ENCODE data around the gene COL16A1.

The COL16A1 gene

DNA sequence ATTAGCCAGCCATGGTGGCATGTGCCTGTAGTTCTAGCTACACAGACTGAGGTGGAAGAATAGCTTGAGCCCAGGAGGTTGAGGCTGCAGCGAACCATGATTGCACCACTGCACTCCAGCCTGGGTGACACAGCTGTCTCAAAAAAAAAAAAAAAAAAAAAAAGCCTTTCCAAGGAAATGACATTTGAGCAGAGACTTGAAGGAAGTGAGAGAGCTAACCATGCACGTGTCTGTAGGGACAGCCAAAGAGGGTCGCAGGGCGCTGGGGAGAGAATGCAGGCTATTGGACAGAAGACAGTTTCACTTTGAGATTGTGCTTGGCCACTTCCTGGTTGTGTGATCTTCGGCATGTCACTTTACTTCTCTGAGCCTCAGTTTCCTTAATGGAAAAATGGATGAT is 79.5 kb downstream of the COL16A1 start:
- no peak for DNase-seq (ENCODE audit: low spot score)

DNA sequence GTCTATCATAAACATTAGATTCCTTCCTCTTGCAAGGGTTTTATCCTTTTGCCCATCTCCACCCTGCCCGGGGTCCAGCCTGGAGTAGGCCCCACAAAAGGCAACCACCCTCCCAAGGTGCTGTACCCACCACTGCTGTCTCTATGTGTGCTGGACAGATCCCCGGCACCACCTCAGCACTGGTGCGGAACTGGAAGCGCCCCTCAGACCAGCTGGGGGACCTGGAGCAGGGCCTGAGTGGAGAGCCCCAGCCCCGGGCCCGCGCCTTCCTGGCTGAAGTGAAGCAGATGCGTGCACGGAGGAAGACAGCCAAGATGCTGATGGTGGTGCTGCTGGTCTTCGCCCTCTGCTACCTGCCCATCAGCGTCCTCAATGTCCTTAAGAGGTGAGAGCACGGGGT is 80.5 kb downstream of the COL16A1 start:
- no peak for DNase-seq (ENCODE audit: low spot score)

DNA sequence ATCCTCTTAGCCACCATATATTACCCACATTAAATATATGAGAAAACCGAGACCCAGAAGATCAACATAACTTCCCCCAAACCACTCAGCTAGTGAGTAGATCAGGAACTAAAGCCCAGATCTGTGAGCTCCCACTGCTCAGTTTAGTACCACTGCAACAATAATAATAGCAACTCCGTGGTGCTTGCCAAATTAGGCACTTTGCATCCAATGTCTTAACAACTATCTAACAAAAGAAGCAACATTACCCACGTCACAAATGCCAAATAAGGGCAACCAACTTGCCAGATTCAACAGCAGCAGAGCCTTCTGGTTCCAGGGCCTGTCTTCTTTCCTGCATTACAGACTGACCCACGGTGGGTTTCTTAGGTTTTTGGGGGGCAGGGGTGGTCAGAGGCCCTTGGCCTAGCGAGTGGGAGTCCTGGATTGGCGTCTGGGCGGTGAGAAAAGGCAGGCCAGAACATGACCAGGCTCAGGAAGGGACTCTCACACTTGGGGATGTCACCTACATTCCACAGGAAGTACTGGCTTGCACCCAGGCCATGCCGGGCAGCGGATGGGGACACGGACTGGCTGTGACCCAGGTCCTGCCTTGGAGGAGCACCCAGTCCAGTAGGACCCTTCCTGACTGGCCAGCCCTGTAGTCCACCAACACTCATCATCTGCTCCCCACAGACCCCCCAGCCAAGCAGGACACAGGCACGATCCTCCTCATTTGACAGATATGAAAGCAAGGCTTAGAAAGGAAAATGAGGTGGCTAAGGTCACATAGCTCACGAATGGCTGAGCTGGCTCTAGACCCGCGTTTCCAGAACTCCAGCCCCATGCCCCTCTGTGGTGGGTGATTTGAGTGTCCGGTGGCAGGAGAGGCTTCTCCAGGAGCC is 81.7 kb downstream of the COL16A1 start:
- no peak for DNase-seq (ENCODE audit: low spot score)

DNA sequence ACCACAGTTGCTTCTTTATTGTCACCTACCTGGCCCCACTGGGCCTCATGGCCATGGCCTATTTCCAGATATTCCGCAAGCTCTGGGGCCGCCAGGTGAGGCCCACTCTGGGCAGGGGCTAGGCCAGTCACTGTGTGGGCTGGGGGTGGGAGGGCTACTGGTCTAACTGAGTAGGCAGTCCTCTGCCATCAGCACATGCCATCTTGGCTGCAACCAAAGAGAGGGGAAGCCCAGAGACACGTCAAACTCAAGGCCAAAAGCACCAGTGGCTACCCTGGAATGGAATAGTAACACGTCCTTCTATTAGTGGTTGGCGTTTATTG is 82.4 kb downstream of the COL16A1 start:
- no peak for DNase-seq (ENCODE audit: low spot score)

DNA sequence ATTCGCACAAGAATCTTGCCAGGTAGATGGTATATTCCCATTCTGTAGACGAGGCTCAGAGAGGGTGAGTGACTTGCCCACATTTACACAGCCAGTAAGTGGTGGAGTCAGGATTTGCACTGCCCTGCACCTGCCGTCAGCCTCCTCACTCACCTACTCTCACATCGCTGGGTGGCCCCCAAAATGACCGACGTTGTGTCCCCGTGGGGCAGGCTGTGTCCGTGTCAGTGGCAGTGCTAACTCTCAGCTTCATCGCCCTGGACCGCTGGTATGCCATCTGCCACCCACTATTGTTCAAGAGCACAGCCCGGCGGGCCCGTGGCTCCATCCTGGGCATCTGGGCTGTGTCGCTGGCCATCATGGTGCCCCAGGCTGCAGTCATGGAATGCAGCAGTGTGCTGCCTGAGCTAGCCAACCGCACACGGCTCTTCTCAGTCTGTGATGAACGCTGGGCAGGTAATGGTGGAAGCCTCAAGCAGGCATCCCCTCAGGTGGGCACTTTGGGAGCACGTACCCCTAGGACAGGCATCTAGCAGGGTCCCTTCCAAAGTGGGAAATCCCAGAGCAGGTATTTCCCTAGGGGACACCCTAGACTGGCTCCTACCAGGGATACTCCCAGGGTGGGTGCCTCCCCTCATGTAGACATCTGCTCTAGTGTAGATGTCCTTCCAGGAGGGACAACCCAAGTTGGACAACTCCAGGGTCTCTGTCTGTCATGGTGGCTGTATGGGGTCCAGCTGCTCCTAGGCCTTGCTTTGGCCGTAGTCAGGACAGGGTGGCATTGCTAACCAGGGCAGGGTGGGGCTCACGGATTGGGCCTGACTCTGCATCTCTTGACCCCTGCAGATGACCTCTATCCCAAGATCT is 83.0 kb downstream of the COL16A1 start:
- DNase-seq (ENCODE audit: low spot score): no peak

DNA sequence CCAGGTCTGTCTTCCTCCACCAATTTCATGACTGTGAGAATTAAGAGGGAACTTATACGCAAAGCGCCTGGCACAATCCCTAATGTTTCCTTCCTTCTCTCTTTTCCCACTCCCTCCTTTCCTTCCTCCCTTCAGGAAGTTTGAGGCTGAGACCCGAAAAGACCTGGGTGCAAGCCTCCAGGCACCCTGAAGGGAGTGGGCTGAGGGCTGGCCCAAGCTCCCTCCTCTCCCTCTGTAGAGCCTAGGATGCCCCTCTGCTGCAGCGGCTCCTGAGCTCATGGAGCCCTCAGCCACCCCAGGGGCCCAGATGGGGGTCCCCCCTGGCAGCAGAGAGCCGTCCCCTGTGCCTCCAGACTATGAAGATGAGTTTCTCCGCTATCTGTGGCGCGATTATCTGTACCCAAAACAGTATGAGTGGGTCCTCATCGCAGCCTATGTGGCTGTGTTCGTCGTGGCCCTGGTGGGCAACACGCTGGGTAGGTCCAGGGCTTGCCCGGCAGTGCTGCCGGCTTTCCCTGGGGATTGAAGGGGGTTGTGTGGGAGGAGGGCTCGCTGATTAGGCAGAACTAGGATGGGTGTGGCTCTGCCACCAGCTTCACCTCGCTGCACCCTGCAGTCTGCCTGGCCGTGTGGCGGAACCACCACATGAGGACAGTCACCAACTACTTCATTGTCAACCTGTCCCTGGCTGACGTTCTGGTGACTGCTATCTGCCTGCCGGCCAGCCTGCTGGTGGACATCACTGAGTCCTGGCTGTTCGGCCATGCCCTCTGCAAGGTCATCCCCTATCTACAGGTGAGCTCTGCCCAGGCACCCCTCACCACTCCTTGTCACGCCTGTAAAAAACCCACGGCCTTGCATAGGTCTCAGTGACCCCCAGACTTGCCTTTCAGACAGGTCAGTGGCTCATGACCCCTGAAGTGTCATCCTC is 84.6 kb downstream of the COL16A1 start:
- no peak for DNase-seq (ENCODE audit: low spot score)

DNA sequence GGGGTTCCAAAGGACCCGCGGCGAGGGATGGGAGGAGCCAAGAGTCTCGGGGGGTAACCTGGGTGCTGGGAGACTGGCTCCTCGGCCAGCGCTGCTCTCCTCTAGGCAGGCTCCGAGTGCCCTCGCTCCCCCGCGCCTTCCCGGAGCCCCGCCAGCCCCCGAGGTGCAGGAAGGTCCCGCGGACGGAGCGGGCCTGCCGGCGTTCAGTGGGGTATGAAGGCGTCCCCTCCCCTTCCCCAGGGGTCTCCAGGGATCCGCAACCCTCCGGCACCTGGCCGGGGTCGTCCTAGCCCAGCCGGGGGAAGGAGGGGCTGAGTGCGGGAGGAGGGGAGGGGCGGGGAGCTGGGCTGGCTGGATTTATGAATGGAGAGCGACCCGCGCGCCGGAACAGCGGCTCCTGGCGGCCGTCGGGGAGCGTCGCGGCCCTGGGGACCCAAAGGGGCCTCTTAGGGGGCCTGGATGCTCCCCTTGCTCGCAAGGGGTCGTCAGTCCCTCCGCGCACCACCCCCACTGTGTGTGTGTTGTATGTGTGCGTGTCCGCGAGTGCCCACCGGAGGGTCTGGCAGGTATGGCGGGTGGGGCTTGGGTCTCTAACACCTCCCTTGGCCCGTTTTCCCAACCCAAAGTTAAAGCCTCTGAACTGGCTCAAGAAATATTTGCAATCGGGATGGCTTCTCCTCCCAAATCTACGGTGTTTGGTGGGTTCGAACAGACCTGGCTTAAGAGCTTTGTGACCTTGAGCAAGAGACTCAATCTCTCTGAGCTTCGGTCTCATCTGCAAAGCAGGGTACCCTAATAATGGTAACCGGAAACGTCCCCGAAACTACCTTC is 85.7 kb downstream of the COL16A1 start:
- peak; percentile 76 for DNase-seq (ENCODE audit: low spot score)

DNA sequence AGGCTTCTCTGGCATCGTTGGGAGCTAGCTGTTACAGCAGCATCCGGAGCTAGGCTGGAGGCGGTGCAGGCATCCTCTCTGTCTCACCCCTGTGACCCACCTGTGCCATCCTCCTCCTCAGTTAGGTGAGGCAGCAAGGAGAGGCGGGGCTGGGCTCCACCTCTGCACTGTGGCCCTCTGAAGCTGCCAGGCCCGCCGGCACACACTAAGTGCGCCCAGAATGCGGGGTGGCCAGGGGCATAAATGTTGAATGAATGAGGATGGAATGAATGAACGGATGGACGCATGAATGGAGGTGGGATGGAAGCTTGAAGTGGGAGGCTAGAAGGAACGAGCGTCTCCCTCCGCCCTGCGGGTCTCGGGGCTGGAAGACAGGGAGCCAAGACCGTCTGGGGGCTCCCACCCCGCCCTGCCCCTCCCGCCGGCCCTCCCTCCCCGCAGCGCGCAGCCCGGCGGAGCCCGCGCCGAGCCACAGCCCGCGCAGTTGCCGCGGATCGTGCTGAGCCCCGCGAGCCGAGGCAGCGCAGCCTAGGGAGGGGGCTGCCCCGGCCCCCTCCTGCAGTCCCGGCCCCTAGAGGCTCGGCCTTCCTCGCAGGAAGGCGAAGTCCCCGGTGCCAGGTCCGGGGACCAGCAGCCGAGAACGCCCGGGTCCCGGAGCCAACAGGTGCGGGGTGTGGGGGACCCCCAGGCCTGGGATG is 86.5 kb downstream of the COL16A1 start, which contains the start of gene HCRTR1:
TSS of gene HCRTR1 (plus strand) at position 472 of the 698 bp plus-strand sequence. CDS start 1,504 bp downstream, outside the sequence.
- no peak for DNase-seq (ENCODE audit: low spot score)

DNA sequence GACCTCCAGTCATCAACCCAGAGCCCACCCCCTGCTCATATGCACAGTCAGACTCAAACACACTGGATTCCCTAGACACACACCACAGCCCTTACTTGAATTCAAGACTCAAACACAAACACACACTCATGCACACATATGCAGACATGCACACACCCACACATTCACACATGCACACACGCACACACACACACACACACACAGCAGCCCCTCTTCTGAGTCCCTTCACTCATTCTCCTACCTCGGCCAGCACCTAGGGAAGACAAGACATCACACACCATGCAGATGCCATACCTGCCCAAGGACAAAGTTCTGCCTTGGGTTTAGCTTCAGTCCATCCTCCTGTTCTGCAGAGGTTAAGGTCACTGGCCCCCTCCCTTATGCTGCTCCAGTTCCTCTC is 87.9 kb downstream of the COL16A1 start:
- DNase-seq (ENCODE audit: low spot score): no peak

DNA sequence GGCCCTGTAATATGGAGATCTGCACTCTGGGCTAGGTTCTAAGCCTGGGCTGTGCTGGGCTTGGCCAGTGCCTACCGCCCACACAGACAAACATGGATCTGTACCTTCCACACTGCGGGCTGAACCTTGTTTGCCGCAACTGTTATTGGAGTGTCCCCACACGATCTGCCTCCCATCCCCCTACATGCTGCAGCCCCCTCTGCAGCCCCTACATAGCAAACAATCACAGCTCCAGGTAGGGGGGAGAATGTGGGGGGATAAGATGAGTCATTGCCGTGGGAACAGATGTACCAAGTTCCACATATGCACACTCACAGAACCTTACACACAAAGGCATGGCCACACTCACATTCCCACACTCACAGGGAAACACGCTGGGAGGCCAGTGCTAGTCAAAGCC is 88.4 kb downstream of the COL16A1 start:
- no peak for DNase-seq (ENCODE audit: low spot score)

DNA sequence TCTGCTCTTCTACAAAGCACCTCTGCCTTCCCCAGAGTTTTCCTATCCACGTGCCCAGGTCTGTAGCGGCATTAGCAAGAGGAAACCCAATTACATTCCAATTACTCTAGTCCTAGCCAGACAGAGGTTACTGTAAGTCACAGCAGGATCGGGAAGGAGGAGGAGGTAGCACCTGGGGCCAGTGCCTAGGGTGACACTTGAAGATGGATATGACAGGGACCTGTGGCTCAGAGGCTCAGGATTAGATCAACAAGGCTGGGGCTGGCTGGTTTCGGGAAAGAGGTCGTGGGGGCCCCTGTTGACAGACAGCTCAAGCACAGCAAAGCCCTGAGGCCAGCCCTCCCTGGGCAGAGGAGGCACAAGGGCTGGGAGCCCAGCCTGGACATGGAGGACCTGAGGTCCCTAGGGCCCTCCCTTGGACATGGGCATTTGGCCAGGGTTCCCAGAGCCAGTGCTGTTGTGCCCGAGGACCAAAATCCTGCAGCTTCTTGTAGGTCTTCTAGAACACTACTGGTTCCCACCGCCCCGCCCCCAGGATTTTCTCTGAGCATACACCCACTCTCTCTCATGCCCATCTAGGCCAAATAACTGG is 89.3 kb downstream of the COL16A1 start:
- no peak for DNase-seq (ENCODE audit: low spot score)

DNA sequence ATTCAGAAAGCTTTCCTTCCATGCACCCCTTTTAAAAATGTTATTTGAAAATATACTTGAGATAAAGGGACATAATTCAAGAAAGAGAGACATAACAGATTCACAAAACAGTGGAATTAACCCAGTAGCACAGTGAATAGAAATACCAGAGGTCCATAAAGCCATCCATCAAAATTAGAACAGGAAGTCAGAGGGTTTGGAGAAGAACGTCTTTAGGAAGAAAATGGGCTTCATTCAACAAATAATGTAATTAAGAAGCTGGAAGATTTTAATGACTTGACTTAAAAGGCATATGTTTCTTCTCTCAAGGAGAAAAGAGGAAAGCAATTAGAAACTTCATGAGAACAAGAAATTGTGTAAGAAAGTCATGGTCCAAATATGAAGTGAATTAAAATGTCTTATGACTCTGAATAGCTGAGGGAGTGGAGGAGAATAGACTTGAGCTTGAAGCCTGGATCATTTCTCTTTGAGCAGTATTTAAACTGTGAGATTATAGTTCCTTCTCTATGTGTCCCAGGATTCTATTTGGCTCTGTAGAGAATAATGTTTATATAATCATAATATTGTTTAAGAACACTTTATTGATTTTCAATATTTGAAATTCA is 94.2 kb downstream of the COL16A1 start:
- DNase-seq (ENCODE audit: low spot score): no peak

DNA sequence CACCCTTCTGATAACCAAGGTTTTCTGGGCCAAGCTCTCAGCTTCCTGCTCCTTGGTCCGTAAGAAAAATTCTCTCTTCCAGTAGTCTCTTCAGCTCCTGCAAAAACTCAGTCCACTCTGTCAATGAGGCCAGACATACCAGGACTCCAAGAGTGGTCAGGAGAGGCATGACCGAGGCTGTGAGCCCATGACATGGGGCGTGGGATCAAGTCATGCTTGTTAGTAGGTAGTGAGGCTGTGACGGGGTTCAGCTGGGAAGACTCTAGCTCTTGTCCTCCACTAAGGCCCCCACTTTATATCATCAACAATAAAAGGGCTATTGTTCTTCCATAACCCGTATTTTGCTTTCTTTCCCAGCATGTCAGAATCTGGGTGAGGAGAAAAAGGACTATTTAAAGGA is 96.5 kb downstream of the COL16A1 start:
- no peak for DNase-seq (ENCODE audit: low spot score)

DNA sequence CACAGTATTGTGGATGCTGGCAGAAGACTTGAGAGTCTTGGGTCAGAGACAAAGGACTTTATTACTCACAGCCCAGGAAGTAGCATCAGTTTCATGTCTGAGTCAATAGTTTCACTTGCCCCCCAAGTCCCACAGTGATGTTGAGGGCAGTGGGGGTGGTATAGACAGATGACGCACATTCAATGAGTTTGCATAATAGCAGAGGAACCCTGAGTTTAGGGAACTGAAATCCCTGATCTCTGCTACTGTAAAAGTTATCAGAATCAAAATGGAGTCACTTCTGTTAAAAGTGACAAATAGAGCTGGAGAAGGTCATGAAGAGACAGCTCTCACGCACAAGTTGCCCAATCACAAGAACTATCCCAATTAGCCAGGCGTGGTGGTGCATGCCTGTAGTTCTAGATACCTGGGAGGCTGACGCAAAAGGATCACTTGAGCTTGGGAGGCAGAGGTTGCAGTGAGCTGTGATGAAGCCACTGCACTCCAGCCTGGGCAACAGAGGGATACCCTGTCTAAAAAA is 97.8 kb downstream of the COL16A1 start:
- no peak for DNase-seq (ENCODE audit: low spot score)
